Left lung (tissue), 10 donors: ENCODE measurements around the gene PRIM1. TPM values are rescaled to one million over a fixed set of nuclear protein-coding genes. Genes with fewer than 3 reads are reported as not detected.
A peak's percentile ranks its signal among the peaks of the same experiment; 100 is the strongest.

Source experiments
- ATAC-seq: fragments of 200-7000 bp; cut with Tn5 transposase; one replicate; pipeline ENCODE4 v1.9.1; 2020; ENCODE audit warnings: moderate library complexity
- DNase-seq, 4 donors: peaks; one replicate each; pipeline ENCODE4 v3.0.0-alpha.2; 2013 to 2020
- H3K27ac ChIP-seq, 2 donors: fragments of 200-600 bp; sonication (generic) in 1 of 2; one replicate each; pipeline versions ENCODE4 v1.5.0 to v1.8.0; 2020 to 2021
- H3K27me3 ChIP-seq, 2 donors: fragments of 200-600 bp; sonication (generic) in 1 of 2; one replicate each; pipeline versions ENCODE4 v1.5.0 to v1.8.0; 2020 to 2021
- H3K36me3 ChIP-seq, 2 donors: fragments of 200-600 bp; sonication (generic) in 1 of 2; one replicate each; pipeline versions ENCODE4 v1.5.0 to v1.8.0; 2020 to 2021
- H3K4me1 ChIP-seq, 2 donors: fragments of 200-600 bp; one replicate each; pipeline ENCODE4 v1.8.0; 2021
- H3K4me3 ChIP-seq, 2 donors: fragments of 200-600 bp; sonication (generic) in 1 of 2; one replicate each; pipeline versions ENCODE4 v1.5.0 to v1.8.0; 2020 to 2021; ENCODE audit warnings: mild to moderate bottlenecking in 1 of 2
- H3K9me3 ChIP-seq, 2 donors: fragments of 200-600 bp; sonication (generic) in 1 of 2; one replicate each; pipeline versions ENCODE4 v1.5.0 to v1.8.0; 2020 to 2021
- intact Hi-C, 2 donors: fragments of 100-400 bp; cut with DNase I; formaldehyde crosslinking; loops; one replicate each; pipeline versions ENCODE4 v1.11.2 to v1.14.2; 2022
- polyA plus RNA-seq, 6 donors: library from polyadenylated mRNA; unstranded; fragments of 120-200 nt; gene quantifications; one replicate each; pipeline ENCODE4 v1.2.1, GENCODE V29; 2013; ENCODE audit not compliant: insufficient read length in 6 of 6
- total RNA-seq, 2 donors: library from RNA; stranded (reverse); fragmentation: NEBNext Ultra II Directional; extraction: Animal tissue kit (Norgen Biotek cat#: 25700); gene quantifications; one replicate each; pipeline ENCODE4 v1.2.1, GENCODE V29; 2021
- TF ChIP-seq, protein P1 (sequence below), 2 donors: fragments of 200-600 bp; sonication (generic) in 1 of 2; IDR thresholded peaks; one replicate each; pipeline versions ENCODE4 v1.5.0 to v1.8.0; 2021; ENCODE audit warnings: antibody characterized with exemption in 2 of 2
- donor health status: DM: no; HTN: yes; CAD: no.
- donor health status: DM: no; HTN: no; CAD: no.

PRIM1 gene
- total and polyA plus RNA-seq, 8 donors, result 7.2 to 28.5 (median 20.8) TPM

DNA sequence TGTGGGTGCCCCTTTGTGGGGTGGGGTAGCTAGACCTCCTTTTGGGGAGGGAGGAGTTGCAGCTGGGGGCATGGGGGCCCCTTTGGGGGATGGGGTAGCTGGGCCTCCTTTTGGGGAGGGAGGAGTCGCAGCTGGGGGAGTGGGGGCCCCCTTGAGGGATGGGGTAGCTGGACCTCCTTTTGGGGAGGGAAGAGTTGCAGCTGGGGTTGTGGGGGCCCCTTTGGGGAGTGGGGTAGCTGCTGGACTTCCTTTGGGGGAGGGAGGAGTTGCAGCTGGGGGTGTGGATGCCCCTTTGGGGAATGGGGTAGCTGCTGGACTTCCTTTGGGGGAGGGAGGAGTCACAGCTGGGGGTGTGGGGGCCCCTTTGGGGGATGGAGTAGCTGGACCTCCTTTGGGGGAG lies 34.0 kb downstream of the PRIM1 start:
- Histone ChIP-seq H3K4me1 (peaks cover 14 to 84% of the 10 kb centered on the region in 2 donors), H3K4me3 (no peak overlapping the region), H3K27me3 (no peaks in the 10 kb centered on the region), H3K36me3 (peaks cover 10 to 70% of the 10 kb centered on the region in 2 donors), H3K27ac (no peak overlapping the region), H3K9me3 (no peaks in the 10 kb centered on the region)
- ATAC-seq (no peak), DNase-seq (peak in 1 of 4 donors; percentile 15)
- TF ChIP-seq, protein P1, sequence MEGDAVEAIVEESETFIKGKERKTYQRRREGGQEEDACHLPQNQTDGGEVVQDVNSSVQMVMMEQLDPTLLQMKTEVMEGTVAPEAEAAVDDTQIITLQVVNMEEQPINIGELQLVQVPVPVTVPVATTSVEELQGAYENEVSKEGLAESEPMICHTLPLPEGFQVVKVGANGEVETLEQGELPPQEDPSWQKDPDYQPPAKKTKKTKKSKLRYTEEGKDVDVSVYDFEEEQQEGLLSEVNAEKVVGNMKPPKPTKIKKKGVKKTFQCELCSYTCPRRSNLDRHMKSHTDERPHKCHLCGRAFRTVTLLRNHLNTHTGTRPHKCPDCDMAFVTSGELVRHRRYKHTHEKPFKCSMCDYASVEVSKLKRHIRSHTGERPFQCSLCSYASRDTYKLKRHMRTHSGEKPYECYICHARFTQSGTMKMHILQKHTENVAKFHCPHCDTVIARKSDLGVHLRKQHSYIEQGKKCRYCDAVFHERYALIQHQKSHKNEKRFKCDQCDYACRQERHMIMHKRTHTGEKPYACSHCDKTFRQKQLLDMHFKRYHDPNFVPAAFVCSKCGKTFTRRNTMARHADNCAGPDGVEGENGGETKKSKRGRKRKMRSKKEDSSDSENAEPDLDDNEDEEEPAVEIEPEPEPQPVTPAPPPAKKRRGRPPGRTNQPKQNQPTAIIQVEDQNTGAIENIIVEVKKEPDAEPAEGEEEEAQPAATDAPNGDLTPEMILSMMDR (IDR thresholded peaks at IDR 0.05), result no peak
- intact Hi-C loops, result no loop called here

DNA sequence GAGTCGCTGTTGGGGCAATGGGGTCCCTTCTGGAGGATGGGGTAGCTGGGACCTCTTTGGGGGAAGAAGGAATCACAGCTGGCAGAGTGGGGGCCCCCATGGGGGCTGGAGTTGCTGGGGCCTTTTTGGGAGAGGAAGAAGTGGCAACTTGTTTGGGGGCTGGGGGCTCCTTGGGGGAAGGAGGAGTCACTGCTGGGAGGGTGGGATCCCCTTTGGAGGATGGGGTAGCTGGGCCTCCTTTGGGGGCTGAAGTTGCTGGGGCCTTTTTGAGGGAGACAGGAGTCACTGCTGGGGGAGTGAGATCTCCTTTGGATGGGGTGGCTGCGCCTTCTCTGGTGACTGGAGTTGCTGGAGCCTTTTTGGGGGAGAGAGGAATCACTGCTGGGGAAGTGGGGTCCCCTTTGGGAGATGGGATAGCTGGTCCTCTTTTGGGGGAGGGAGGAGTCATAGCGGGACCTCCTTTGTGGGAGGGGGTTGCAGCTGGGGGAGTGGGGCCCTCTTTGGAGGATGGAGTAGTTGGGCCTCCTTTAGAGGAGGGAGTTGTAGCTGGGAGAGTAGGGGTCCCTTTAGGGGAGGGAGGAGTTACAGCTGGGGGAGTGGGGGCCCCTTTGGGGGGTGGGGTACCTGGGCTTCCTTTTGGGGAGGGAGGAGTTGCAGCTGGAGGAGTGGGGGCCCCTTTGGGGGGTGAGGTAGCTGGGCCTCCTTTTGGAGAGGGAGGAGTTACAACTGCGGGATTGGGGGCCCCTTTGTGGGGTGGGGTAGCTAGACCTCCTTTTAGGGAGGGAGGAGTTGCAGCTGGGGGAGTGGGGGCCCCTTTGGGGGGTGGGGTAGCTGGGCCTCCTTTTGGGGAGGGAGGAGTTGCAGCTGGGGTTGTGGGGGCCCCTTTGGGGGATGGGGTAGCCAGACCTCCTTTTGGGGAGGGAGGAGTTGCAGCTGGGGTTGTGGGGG lies 34.9 kb downstream of the PRIM1 start:
- TF ChIP-seq, protein P1 (IDR thresholded peaks at IDR 0.05), result no peak
- Histone ChIP-seq H3K36me3 (peaks cover 10 to 73% of the 10 kb centered on the region in 2 donors), H3K9me3 (no peaks in the 10 kb centered on the region), H3K4me3 (no peak overlapping the region), H3K4me1 (peaks cover 5 to 75% of the 10 kb centered on the region in 2 donors), H3K27me3 (no peaks in the 10 kb centered on the region), H3K27ac (no peak overlapping the region)
- ATAC-seq, result no peak
- DNase-seq, result peak in 1 of 4 donors; percentile 31
- intact Hi-C loops, result no loop called here

DNA sequence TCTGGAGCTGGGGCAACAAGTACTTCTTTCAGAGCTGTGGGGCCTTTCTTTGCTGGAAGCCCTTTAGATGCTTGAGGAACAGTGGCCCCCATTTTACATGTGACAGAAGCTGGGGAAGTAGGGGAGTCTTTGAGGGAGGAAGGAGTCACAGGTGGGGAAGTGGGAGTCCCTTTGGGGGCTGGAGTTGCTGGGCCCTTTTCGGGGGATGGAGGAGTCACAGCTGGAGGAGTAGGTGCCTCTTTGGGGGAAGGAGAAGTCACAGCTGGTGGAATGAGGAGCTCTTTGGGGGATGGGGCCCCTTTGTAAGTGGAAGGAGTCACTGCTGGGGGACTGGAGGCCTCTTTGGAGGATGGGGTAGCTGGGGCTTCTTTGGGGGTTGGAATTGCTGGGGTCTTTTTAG lies 35.7 kb downstream of the PRIM1 start:
- Histone ChIP-seq H3K27ac (no peak overlapping the region), H3K27me3 (no peaks in the 10 kb centered on the region), H3K36me3 (peaks cover 10 to 76% of the 10 kb centered on the region in 2 donors), H3K9me3 (no peaks in the 10 kb centered on the region), H3K4me1 (peaks cover 0 to 67% of the 10 kb centered on the region in 2 donors), H3K4me3 (no peak overlapping the region)
- TF ChIP-seq, protein P1 (IDR thresholded peaks at IDR 0.05), result no peak
- no peak for DNase-seq
- intact Hi-C loops, result no loop called here
- ATAC-seq, result no peak

DNA sequence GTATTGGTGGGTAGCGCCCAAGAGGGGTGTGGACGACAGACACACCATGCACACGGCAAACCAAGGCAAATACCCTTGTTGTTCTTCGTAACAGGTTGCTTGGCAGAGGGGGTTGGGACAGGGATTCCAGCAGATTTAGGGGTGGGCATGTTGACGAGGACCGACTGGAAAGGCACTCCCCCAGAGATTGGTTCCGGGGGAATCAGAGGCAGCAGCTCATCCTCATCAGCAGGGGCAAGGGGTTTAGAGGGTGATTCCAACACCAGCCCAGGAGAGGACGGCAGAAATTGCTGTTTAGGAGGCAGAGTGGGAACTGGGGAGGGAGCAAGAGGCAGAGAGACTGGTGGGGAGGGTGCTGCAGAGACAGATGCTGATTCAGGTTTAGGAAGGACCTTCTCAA lies 36.3 kb downstream of the PRIM1 start:
- peaks cover 0 to 61% of the 10 kb centered on the region in 2 donors for H3K4me1 ChIP-seq
- peak in 1 of 4 donors; percentile 24 for DNase-seq
- peaks cover 10 to 80% of the 10 kb centered on the region in 2 donors for H3K36me3 ChIP-seq
- no peak for ATAC-seq
- intact Hi-C loops, result no loop called here
- no peak overlapping the region for H3K4me3 ChIP-seq
- TF ChIP-seq, protein P1 (IDR thresholded peaks at IDR 0.05), result no peak
- no peaks in the 10 kb centered on the region for H3K9me3 ChIP-seq
- H3K27ac ChIP-seq, result no peak overlapping the region
- no peaks in the 10 kb centered on the region for H3K27me3 ChIP-seq

DNA sequence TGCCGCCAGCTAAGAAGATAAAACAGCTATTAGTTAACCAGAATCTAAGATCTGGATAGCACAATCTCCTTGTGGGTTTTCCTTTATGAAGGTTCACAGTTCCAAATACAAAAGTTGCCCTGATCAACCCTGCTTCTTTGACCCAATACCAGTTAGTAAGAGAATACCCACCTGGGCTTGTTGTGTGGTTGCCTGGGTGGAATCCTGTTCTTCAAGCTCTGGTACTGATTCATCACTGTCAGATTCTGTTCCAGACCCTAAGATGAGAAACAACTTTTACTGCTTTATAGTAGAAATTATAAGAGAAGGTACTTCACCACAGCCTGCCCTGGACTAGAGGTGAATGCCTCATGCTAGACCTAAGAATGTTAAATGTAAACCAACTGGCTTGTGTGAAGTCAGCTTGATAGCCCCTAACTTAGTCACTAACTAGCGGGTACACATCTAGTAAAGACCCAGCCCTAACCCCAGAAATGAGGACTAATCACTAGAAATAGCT lies 37.6 kb downstream of the PRIM1 start:
- ATAC-seq, result no peak
- peaks cover 10 to 67% of the 10 kb centered on the region in 2 donors for H3K36me3 ChIP-seq

More for the DNA sequence above, 37.6 kb downstream of the PRIM1 start:
- H3K4me3 ChIP-seq, result no peak overlapping the region
- TF ChIP-seq, protein P1 (IDR thresholded peaks at IDR 0.05), result no peak
- H3K9me3 ChIP-seq, result no peaks in the 10 kb centered on the region
- no peaks in the 10 kb centered on the region for H3K27me3 ChIP-seq
- DNase-seq, result no peak
- intact Hi-C loops, result no loop called here
- peaks cover 0 to 48% of the 10 kb centered on the region in 2 donors for H3K4me1 ChIP-seq
- H3K27ac ChIP-seq, result no peak overlapping the region
